Effector memory CD4-positive, alpha-beta T cell (primary cell): ENCODE measurements around the gene HES7.

Experiments used
- DNase-seq, 3 donors: peaks; one replicate each; pipeline ENCODE4 v3.0.0-alpha.2; 2020
- H3K27ac ChIP-seq: 2 replicates; pipeline ENCODE4 v1.7.0; 2013; ENCODE audit warnings: mild to moderate bottlenecking, low read length, moderate library complexity; ENCODE audit not compliant: insufficient read depth, poor library complexity, severe bottlenecking
- H3K27me3 ChIP-seq: replicated peaks from 2 replicates; pipeline ENCODE4 v1.7.0; 2013; ENCODE audit warnings: mild to moderate bottlenecking, low read length; ENCODE audit not compliant: insufficient read depth, control insufficient read depth, poor library complexity, severe bottlenecking
- H3K36me3 ChIP-seq: 2 replicates; pipeline ENCODE4 v1.7.0; 2013; ENCODE audit warnings: mild to moderate bottlenecking, low read length, moderate library complexity; ENCODE audit not compliant: control insufficient read depth, insufficient read depth
- H3K4me1 ChIP-seq: 2 replicates; pipeline ENCODE4 v1.7.0; 2013; ENCODE audit warnings: low read length, mild to moderate bottlenecking; ENCODE audit not compliant: control insufficient read depth, insufficient read depth, poor library complexity, severe bottlenecking
- H3K4me3 ChIP-seq: 2 replicates; pipeline ENCODE4 v1.7.0; 2013; ENCODE audit warnings: low read length, low read depth, mild to moderate bottlenecking; ENCODE audit not compliant: insufficient read depth, poor library complexity, severe bottlenecking
- H3K9me3 ChIP-seq: 2 replicates; pipeline ENCODE4 v1.7.0; 2013; ENCODE audit warnings: mild to moderate bottlenecking, low read length, moderate library complexity; ENCODE audit not compliant: control insufficient read depth

HES7 gene

GRCh38 chr17:8162233-8162996 is 38.5 kb upstream of the HES7 start, which contains the start of gene VAMP2:
Gene VAMP2 (minus strand): TSS chr17:8162948. CDS start chr17:8162879, 69 bp downstream.
- Histone ChIP-seq H3K4me3 (peak within 1 kb of the TSS; percentile 95), H3K9me3 (no peaks in the 10 kb centered on the region), H3K36me3 (peaks cover 27% of the 10 kb centered on the region), H3K4me1 (peaks cover 41% of the 10 kb centered on the region), H3K27ac (peak within 1 kb of the TSS; percentile 97), H3K27me3 (no peaks in the 10 kb centered on the region)
- DNase-seq: peak; percentile 69 to 78 (median 71)

- no peak for DNase-seq
- H3K27me3 ChIP-seq: no peaks in the 10 kb centered on the region
- H3K4me3 ChIP-seq: peak overlapping the region; percentile 95
- H3K9me3 ChIP-seq: no peaks in the 10 kb centered on the region
- H3K27ac ChIP-seq: peak overlapping the region; percentile 97
- peaks cover 48% of the 10 kb centered on the region for H3K4me1 ChIP-seq
- H3K36me3 ChIP-seq: peaks cover 27% of the 10 kb centered on the region
These were observed 37.7 kb upstream of the HES7 start for GRCh38 chr17:8161289-8162232.

GRCh38 chr17:8160741-8161221 is 36.9 kb upstream of the HES7 start:
- H3K27me3 ChIP-seq: no peaks in the 10 kb centered on the region
- H3K4me3 ChIP-seq: no peak overlapping the region
- H3K27ac ChIP-seq: peak overlapping the region; percentile 97
- no peak for DNase-seq
- H3K36me3 ChIP-seq: peaks cover 27% of the 10 kb centered on the region
- peaks cover 48% of the 10 kb centered on the region for H3K4me1 ChIP-seq
- H3K9me3 ChIP-seq: no peaks in the 10 kb centered on the region

GRCh38 chr17:8160224-8160577 is 36.3 kb upstream of the HES7 start:
- no peak for DNase-seq
- peak overlapping the region; percentile 35 for H3K27ac ChIP-seq
- H3K9me3 ChIP-seq: no peaks in the 10 kb centered on the region
- no peak overlapping the region for H3K4me3 ChIP-seq
- peaks cover 27% of the 10 kb centered on the region for H3K36me3 ChIP-seq
- no peaks in the 10 kb centered on the region for H3K27me3 ChIP-seq
- peaks cover 53% of the 10 kb centered on the region for H3K4me1 ChIP-seq

GRCh38 chr17:8159459-8160223 is 35.7 kb upstream of the HES7 start:
- Histone ChIP-seq H3K27me3 (no peaks in the 10 kb centered on the region), H3K4me1 (peaks cover 52% of the 10 kb centered on the region), H3K36me3 (peaks cover 27% of the 10 kb centered on the region), H3K4me3 (no peak overlapping the region), H3K9me3 (no peaks in the 10 kb centered on the region), H3K27ac (peak overlapping the region; percentile 35)
- DNase-seq: no peak

- Histone ChIP-seq H3K4me3 (no peak overlapping the region), H3K4me1 (peaks cover 51% of the 10 kb centered on the region), H3K27me3 (no peaks in the 10 kb centered on the region), H3K9me3 (no peaks in the 10 kb centered on the region), H3K27ac (peak overlapping the region; percentile 35), H3K36me3 (peaks cover 27% of the 10 kb centered on the region)
- DNase-seq: no peak
These were observed 35.1 kb upstream of the HES7 start for GRCh38 chr17:8159032-8159400.

GRCh38 chr17:8158267-8159031 is 34.5 kb upstream of the HES7 start:
- Histone ChIP-seq H3K4me3 (no peak overlapping the region), H3K4me1 (peaks cover 51% of the 10 kb centered on the region), H3K9me3 (no peaks in the 10 kb centered on the region), H3K36me3 (peaks cover 27% of the 10 kb centered on the region), H3K27me3 (no peaks in the 10 kb centered on the region), H3K27ac (peak overlapping the region; percentile 66)
- DNase-seq: peak; percentile 70 to 84 (median 78)

GRCh38 chr17:8156246-8156992 is 32.5 kb upstream of the HES7 start:
- Histone ChIP-seq H3K4me1 (peaks cover 60% of the 10 kb centered on the region), H3K27ac (peak overlapping the region; percentile 100), H3K27me3 (no peaks in the 10 kb centered on the region), H3K9me3 (no peaks in the 10 kb centered on the region), H3K36me3 (peaks cover 27% of the 10 kb centered on the region), H3K4me3 (peak overlapping the region; percentile 94)
- DNase-seq: peak; percentile 100

GRCh38 chr17:8155996-8156245 is 32.0 kb upstream of the HES7 start:
- peak overlapping the region; percentile 100 for H3K27ac ChIP-seq
- H3K36me3 ChIP-seq: peaks cover 25% of the 10 kb centered on the region
- peaks cover 60% of the 10 kb centered on the region for H3K4me1 ChIP-seq
- peak overlapping the region; percentile 94 for H3K4me3 ChIP-seq
- DNase-seq: no peak
- no peaks in the 10 kb centered on the region for H3K9me3 ChIP-seq
- H3K27me3 ChIP-seq: no peaks in the 10 kb centered on the region
